Neural cell (in vitro differentiated cells): ENCODE data around the gene GSE1.

Experiments
- CTCF ChIP-seq: fragments of 450-650 bp; IDR thresholded peaks from 2 replicates; pipeline ENCODE4 v1.5.1; 2014; ENCODE audit warnings: antibody characterized with exemption, mild to moderate bottlenecking, moderate library complexity; ENCODE audit not compliant: poor library complexity, severe bottlenecking
- EP300 ChIP-seq: fragments of 450-650 bp; conservative IDR thresholded peaks from 2 replicates; pipeline ENCODE4 v1.6.1; 2014; ENCODE audit warnings: antibody characterized with exemption, mild to moderate bottlenecking, moderate library complexity; ENCODE audit not compliant: poor library complexity, severe bottlenecking
- EZH2 ChIP-seq: fragments of 200-600, 300-800 bp; shearing (Covaris generic), sonication (generic); IDR thresholded peaks from 2 replicates; pipeline ENCODE4 v1.6.1; 2014; ENCODE audit warnings: antibody characterized with exemption, low read length, borderline replicate concordance, mild to moderate bottlenecking; ENCODE audit not compliant: insufficient read depth, poor library complexity, severe bottlenecking
- MXI1 ChIP-seq: fragments of 450-650 bp; conservative IDR thresholded peaks from 2 replicates; pipeline ENCODE4 v1.6.1; 2014; ENCODE audit warnings: antibody characterized with exemption, mild to moderate bottlenecking; ENCODE audit not compliant: poor library complexity, severe bottlenecking
- POLR2AphosphoS5 ChIP-seq: IDR thresholded peaks from 2 replicates; pipeline ENCODE4 v1.6.1; 2012
- RAD21 ChIP-seq: fragments of 450-650 bp; conservative IDR thresholded peaks from 2 replicates; pipeline ENCODE4 v1.6.1; 2014; ENCODE audit warnings: antibody characterized with exemption, mild to moderate bottlenecking, moderate library complexity
- REST ChIP-seq: IDR thresholded peaks from 2 replicates; pipeline ENCODE4 v1.6.1; 2012; ENCODE audit warnings: borderline replicate concordance
- SMC3 ChIP-seq: fragments of 450-650 bp; conservative IDR thresholded peaks from 2 replicates; pipeline ENCODE4 v1.6.1; 2014; ENCODE audit warnings: antibody characterized with exemption, mild to moderate bottlenecking, moderate library complexity; ENCODE audit not compliant: poor library complexity
- TAF1 ChIP-seq: IDR thresholded peaks from 2 replicates; pipeline ENCODE4 v1.6.1; 2012; ENCODE audit warnings: low read depth

DNA sequence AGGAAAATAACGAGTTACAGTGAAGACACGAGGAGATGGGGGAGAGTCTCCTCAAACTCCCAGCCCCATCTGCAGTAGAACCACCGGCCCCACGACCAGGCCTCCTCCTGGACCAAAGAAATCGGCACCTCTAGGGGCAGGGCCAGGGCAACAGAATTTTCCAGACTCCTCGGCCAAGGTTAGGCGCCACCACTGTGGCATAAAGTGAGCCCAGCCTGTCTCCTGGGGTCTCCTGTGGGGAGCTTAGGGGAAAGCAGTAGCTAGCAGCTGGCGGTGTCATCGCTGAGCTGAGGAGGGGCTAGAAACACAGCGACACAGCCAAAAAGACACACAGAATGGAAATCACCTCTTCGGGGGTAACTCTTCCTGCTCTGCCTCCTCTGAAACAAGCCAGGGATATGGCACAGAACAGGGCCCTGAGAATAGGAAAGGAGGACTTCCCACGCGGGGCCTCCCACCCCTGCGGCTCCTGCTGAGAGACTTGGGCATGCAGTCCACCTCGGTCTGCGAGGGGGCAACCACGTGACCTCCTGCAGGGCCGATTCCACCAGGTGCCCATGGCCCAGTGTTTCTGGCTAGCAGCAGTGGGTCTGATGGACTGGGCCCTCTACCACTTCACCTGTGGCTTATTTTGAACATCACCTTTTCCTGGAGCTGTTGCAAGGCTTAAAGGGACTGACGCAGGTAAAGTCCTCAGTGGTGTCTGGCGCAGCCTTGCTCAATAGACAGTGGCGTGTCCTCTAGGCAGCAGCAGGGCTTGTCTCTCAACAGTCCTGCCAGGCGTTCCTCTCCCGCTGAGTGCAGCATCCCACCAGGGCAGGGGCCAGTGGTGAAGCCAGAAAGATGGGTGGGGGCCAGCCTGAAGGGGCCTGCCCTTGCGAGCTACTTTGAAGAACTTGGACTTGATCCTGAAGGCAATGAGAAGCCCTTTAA lies 82.3 kb downstream of the GSE1 start:
- TF ChIP-seq SMC3 (no peak), EZH2 (no peak), POLR2AphosphoS5 (no peak), CTCF (no peak), EP300 (no peak), REST (no peak), RAD21 (no peak), TAF1 (no peak), MXI1 (no peak)
